HCT116 (cell line): ENCODE results near the gene BFSP1. TPM values are rescaled to one million over a fixed set of nuclear protein-coding genes. Genes with fewer than 3 reads are reported as not detected.

Source experiments
- ATAC-seq: fragments of 200-7000 bp; cut with Tn5 transposase; 2 replicates; pipeline ENCODE4 v1.9.1; 2020; ENCODE audit warnings: mild to moderate bottlenecking, moderate library complexity
- BruUV-seq: library from RNA; stranded (reverse); fragments of 400-500 nt; replicated peaks from 2 replicates; lab custom pipeline; 2021; lab: Mats Ljungman, UMichigan
- CTCF ChIA-PET: fragments of 300-600 bp; sonication (Branson Sonifier 250); formaldehyde crosslinking; loops from one replicate; lab custom pipeline; 2021; ENCODE audit warnings: antibody characterized with exemption; lab: Charles Lee
- POLR2A ChIA-PET: fragments of 300-600, 350-600 bp; sonication (Branson Sonifier 250); formaldehyde crosslinking; loops from one replicate; lab custom pipeline; 2021; ENCODE audit warnings: antibody characterized with exemption; lab: Charles Lee
- RAD21 ChIA-PET, 2 experiments: fragments of 300-600 bp; sonication (Branson Sonifier 250); formaldehyde crosslinking; loops; one replicate each; lab custom pipeline; 2023; ENCODE audit warnings: low total read pairs in 2 of 2; ENCODE audit not compliant: uncharacterized antibody in 2 of 2, unreplicated experiment in 2 of 2, low non-redundant PET in 1 of 2; lab: Charles Lee
- DNase-seq: peaks from one replicate; pipeline ENCODE4 v3.0.0-alpha.2; 2010; ENCODE audit warnings: low read depth, low spot score
- H2AFZ ChIP-seq: fragments of 200-600 bp; shearing (Covaris generic), sonication (generic); 2 replicates; pipeline ENCODE4 v1.6.1; 2017; ENCODE audit warnings: low read depth, mixed run types, mixed read lengths, antibody characterized with exemption, low read length; ENCODE audit not compliant: poor library complexity, severe bottlenecking
- H3K27ac ChIP-seq: 2 replicates; pipeline ENCODE4 v1.5.1; 2012; ENCODE audit warnings: low read depth, low read length
- H3K27me3 ChIP-seq: fragments of 200-600 bp; sonication (generic); 2 replicates; pipeline ENCODE4 v1.6.1; 2016; ENCODE audit warnings: mixed run types, low read length, mixed read lengths; ENCODE audit not compliant: insufficient read depth
- H3K36me3 ChIP-seq, 2 experiments: fragments of 200-500 bp in 1 of 2; fragments of 200-600 bp in 1 of 2; sonication (Bioruptor generic) in 1 of 2; sonication (generic) in 1 of 2; 2 replicates each; pipeline versions ENCODE4 v1.5.1 to v1.6.1; 2014 to 2016; ENCODE audit warnings: low read length in 2 of 2, inconsistent platforms in 1 of 2, mixed read lengths in 1 of 2, mixed run types in 1 of 2; ENCODE audit not compliant: insufficient read depth in 2 of 2, control insufficient read depth in 1 of 2
- H3K4me1 ChIP-seq, 2 experiments: fragments of 200-600 bp in 1 of 2; sonication (generic) in 1 of 2; 2 replicates each; pipeline versions ENCODE4 v1.5.1 to v1.6.1; 2012 to 2017; ENCODE audit warnings: low read length in 2 of 2, inconsistent platforms in 1 of 2, mild to moderate bottlenecking in 1 of 2, mixed read lengths in 1 of 2, mixed run types in 1 of 2, moderate library complexity in 1 of 2; ENCODE audit not compliant: insufficient read depth in 2 of 2, control insufficient read depth in 1 of 2
- H3K4me2 ChIP-seq: fragments of 200-600 bp; sonication (generic); 2 replicates; pipeline ENCODE4 v1.6.1; 2017; ENCODE audit warnings: mixed run types, low read length, mixed read lengths
- H3K4me3 ChIP-seq, 2 experiments: fragments of 200-600 bp in 1 of 2; sonication (generic) in 1 of 2; replicated peaks in 1 of 2; 2 replicates each; pipeline ENCODE4 v1.5.1; 2011 to 2016; ENCODE audit warnings: low read length in 2 of 2, control low read depth in 1 of 2, low read depth in 1 of 2, mild to moderate bottlenecking in 1 of 2, mixed read lengths in 1 of 2, mixed run types in 1 of 2
- H3K79me2 ChIP-seq: fragments of 200-600 bp; sonication (generic); 2 replicates; pipeline ENCODE4 v1.6.1; 2017; ENCODE audit warnings: mild to moderate bottlenecking, mixed run types, low read length, moderate library complexity, mixed read lengths; ENCODE audit not compliant: insufficient read depth
- H3K9ac ChIP-seq: fragments of 200-600 bp; sonication (generic); 2 replicates; pipeline ENCODE4 v1.6.1; 2016; ENCODE audit warnings: low read length, mixed read lengths
- H3K9me2 ChIP-seq: fragments of 200-600 bp; sonication (generic), shearing (Covaris generic); 2 replicates; pipeline ENCODE4 v1.6.1; 2017; ENCODE audit warnings: mixed run types, mild to moderate bottlenecking, moderate library complexity; ENCODE audit not compliant: insufficient read depth
- H3K9me3 ChIP-seq, 2 experiments: fragments of 200-500 bp in 1 of 2; fragments of 200-600 bp in 1 of 2; sonication (Bioruptor generic) in 1 of 2; sonication (generic) in 1 of 2; 2 replicates each; pipeline ENCODE4 v1.6.1; 2014 to 2017; ENCODE audit warnings: low read length in 2 of 2, mixed read lengths in 2 of 2, inconsistent platforms in 1 of 2, low read depth in 1 of 2, mild to moderate bottlenecking in 1 of 2, mixed run types in 1 of 2, moderate library complexity in 1 of 2; ENCODE audit not compliant: control insufficient read depth in 1 of 2, insufficient read depth in 1 of 2
- H4K20me1 ChIP-seq: fragments of 200-600 bp; sonication (generic), shearing (Covaris generic); 2 replicates; pipeline ENCODE4 v1.6.1; 2017; ENCODE audit warnings: mixed run types, mild to moderate bottlenecking, moderate library complexity; ENCODE audit not compliant: insufficient read depth
- ELF1 ChIP-seq: IDR thresholded peaks from 2 replicates; pipeline ENCODE4 v1.6.1; 2012; ENCODE audit warnings: low read depth, borderline replicate concordance
- FOSL1 ChIP-seq: IDR thresholded peaks from 2 replicates; pipeline ENCODE4 v1.6.1; 2012; ENCODE audit warnings: low read depth
- JUND ChIP-seq: IDR thresholded peaks from 2 replicates; pipeline ENCODE4 v1.6.1; 2012
- ZFX ChIP-seq: fragments of 450-650 bp; IDR thresholded peaks from 2 replicates; pipeline ENCODE4 v1.6.1; 2017
- intact Hi-C: fragments of 100-400 bp; cut with micrococcal nuclease; formaldehyde crosslinking; loops from 2 replicates; pipeline ENCODE4 v1.10.0; 2022
- total RNA-seq: library from RNA; stranded (reverse); gene quantifications from one replicate; pipeline ENCODE4 v1.2.1, GENCODE V29; 2021; ENCODE audit not compliant: unreplicated experiment
- TF ChIP-seq, protein P1 (sequence below): IDR thresholded peaks from 2 replicates; pipeline ENCODE4 v1.6.1; 2012
- TF ChIP-seq, protein P2 (sequence below), 3 experiments: fragments of 200-600 bp in 1 of 3; sonication (generic) in 1 of 3; IDR thresholded peaks in 2 of 3; conservative IDR thresholded peaks in 1 of 3; 2 replicates each; pipeline ENCODE4 v1.5.1; 2012 to 2017; ENCODE audit warnings: low read depth in 2 of 3, low read length in 2 of 3, antibody characterized with exemption in 1 of 3, borderline replicate concordance in 1 of 3, control low read depth in 1 of 3, mild to moderate bottlenecking in 1 of 3, mixed read lengths in 1 of 3, mixed run types in 1 of 3, moderate library complexity in 1 of 3; ENCODE audit not compliant: insufficient read depth in 1 of 3

Gene BFSP1
- total RNA-seq, 1 experiment from 2014 or later: 8.8 TPM

DNA sequence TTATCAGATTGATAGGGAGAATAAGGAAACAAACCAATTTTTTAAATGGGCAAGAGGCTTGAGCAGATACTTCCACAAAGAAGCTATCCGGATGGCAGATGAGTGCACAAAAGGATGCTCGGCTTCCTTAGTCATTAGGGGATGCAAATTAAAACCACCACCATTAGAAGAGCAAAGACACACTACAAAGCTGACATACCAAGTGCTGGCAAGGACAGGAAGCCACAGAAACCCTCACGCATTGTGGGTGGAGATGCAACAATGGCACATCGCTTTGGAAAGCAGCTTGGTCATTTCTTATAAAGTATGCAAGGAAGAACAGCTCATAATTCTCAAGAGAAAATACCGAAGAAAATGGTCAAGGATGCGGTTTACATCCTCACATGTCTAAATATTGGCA lies 19.8 kb downstream of the BFSP1 start:
- POLR2A ChIA-PET: no interaction called here
- no TSS peak for BruUV-seq

DNA sequence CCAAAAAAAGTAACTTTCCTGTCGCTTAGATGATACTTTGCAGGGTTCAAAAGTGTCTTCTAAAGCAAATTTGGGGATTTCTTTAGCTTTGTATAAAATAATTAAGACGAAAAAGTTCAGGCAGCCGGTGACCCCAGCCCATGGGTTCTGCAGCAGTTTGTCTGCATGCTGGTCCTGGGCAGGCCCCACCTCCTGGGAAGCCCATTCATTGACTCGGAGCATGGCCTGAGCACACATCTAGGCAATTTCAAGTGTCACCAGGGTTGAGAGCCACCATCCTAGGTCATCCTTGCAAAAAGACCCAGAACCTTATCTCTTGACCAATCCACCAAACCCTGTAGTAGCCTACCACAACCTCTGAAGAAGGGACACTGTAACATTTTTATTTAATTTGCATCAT lies 20.6 kb downstream of the BFSP1 start:
- CTCF ChIA-PET: no interaction called here
- Histone ChIP-seq H3K9me3 (no peaks in the 10 kb centered on the region), H3K4me1 (peaks cover 6 to 14% of the 10 kb centered on the region in 2 experiments; a peak in 3 of 4 replicates), H3K9ac (no peak overlapping the region), H3K79me2 (no peaks in the 10 kb centered on the region), H3K9me2 (no peaks in the 10 kb centered on the region), H3K4me3 (no peak overlapping the region), H3K27ac (no peak overlapping the region), H2AFZ (no peak overlapping the region), H4K20me1 (no peaks in the 10 kb centered on the region), H3K27me3 (no peaks in the 10 kb centered on the region), H3K36me3 (no peaks in the 10 kb centered on the region), H3K4me2 (no peak overlapping the region)
- POLR2A ChIA-PET: no interaction called here
- intact Hi-C loops: no loop called here
- DNase-seq (no peak), ATAC-seq (no peak)
- BruUV-seq: no TSS peak
- RAD21 ChIA-PET: no interaction called here
- TF ChIP-seq ELF1: no peak
- TF ChIP-seq, protein P1, sequence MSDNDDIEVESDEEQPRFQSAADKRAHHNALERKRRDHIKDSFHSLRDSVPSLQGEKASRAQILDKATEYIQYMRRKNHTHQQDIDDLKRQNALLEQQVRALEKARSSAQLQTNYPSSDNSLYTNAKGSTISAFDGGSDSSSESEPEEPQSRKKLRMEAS: no peak

More for the DNA sequence above, 19.8 kb downstream of the BFSP1 start:
- no peak overlapping the region for H3K4me3 ChIP-seq
- H3K4me2 ChIP-seq: no peak overlapping the region
- H3K79me2 ChIP-seq: no peaks in the 10 kb centered on the region
- H3K27me3 ChIP-seq: no peaks in the 10 kb centered on the region
- peaks cover 2 to 6% of the 10 kb centered on the region in 2 experiments; a peak in 2 of 4 replicates for H3K4me1 ChIP-seq
- H3K36me3 ChIP-seq: no peaks in the 10 kb centered on the region
- DNase-seq (no peak), ATAC-seq (no peak)
- H3K9me2 ChIP-seq: no peaks in the 10 kb centered on the region
- TF ChIP-seq, protein P2, sequence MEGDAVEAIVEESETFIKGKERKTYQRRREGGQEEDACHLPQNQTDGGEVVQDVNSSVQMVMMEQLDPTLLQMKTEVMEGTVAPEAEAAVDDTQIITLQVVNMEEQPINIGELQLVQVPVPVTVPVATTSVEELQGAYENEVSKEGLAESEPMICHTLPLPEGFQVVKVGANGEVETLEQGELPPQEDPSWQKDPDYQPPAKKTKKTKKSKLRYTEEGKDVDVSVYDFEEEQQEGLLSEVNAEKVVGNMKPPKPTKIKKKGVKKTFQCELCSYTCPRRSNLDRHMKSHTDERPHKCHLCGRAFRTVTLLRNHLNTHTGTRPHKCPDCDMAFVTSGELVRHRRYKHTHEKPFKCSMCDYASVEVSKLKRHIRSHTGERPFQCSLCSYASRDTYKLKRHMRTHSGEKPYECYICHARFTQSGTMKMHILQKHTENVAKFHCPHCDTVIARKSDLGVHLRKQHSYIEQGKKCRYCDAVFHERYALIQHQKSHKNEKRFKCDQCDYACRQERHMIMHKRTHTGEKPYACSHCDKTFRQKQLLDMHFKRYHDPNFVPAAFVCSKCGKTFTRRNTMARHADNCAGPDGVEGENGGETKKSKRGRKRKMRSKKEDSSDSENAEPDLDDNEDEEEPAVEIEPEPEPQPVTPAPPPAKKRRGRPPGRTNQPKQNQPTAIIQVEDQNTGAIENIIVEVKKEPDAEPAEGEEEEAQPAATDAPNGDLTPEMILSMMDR (IDR thresholded peaks at IDR 0.05 in 2 of 3, conservative IDR thresholded peaks at IDR 0.05 in 1 of 3; ENCODE audit: borderline replicate concordance in 1 of 3, insufficient read depth in 1 of 3, low read depth in 2 of 3, low read length in 2 of 3): no peak
- TF ChIP-seq ZFX: no peak
- no peak for TF ChIP-seq JUND
- TF ChIP-seq FOSL1: no peak
- ChIA-PET RAD21 (no interaction called here), CTCF (no interaction called here)
- no peaks in the 10 kb centered on the region for H4K20me1 ChIP-seq
- no peak overlapping the region for H3K27ac ChIP-seq
- no peak overlapping the region for H2AFZ ChIP-seq
- intact Hi-C loops: no loop called here
- no peak overlapping the region for H3K9ac ChIP-seq
- H3K9me3 ChIP-seq: no peaks in the 10 kb centered on the region
